NK-92 (cell line): Measurements from ENCODE around the gene LRRC8A.
"Not testable (repeated sequence)": the region's sequence is repeated elsewhere in the genome, so short reads cannot be mapped to it uniquely, and the experiment has no call there.

Experiments
- DNase-seq: peaks from one replicate; lab custom pipeline; 2025; ENCODE audit not compliant: unreplicated experiment; lab: John Stamatoyannopoulos, UW

The LRRC8A gene

GRCh38 chr9:128947527-128948301 is 65.8 kb downstream of the LRRC8A start, which contains the start of the genes DOLK and NUP188:
DOLK (minus strand) TSS chr9:128947603; CDS start chr9:128947303, 300 bp downstream.
NUP188 (plus strand) TSS chr9:128947699; CDS start chr9:128947720, 21 bp downstream.
- peak; percentile 85 for DNase-seq

- not testable (repeated sequence) for DNase-seq
Measured at GRCh38 chr9:128961403-128961802, 79.5 kb downstream of the LRRC8A start.
